A549 (cell line): ENCODE results near the gene TNPO2.
"Not testable (repeated sequence)": the region's sequence is repeated elsewhere in the genome, so short reads cannot be mapped to it uniquely, and the experiment has no call there.

ENCODE experiments used
- BCL3 ChIP-seq: fragments of >200 bp; sonication (Bioruptor Twin); formaldehyde crosslinking; IDR thresholded peaks from 3 replicates; pipeline ENCODE4 v1.6.1; 2016
- CTCF ChIP-seq: fragments of >200 bp; sonication (Bioruptor Twin); formaldehyde crosslinking; IDR thresholded peaks from 3 replicates; pipeline ENCODE4 v1.5.1; 2016
- ELK1 ChIP-seq: fragments of 150-350 bp; IDR thresholded peaks from 2 replicates; pipeline ENCODE4 v1.6.1; 2014; ENCODE audit warnings: low read depth, mild to moderate bottlenecking, low read length
- HDAC2 ChIP-seq: fragments of 200-600 bp; sonication (generic); IDR thresholded peaks from 2 replicates; pipeline ENCODE4 v1.6.1; 2016
- KDM1A ChIP-seq: fragments of 200-600 bp; sonication (generic); IDR thresholded peaks from 2 replicates; pipeline ENCODE4 v1.6.1; 2016; ENCODE audit warnings: low read depth, mild to moderate bottlenecking
- MAX ChIP-seq: IDR thresholded peaks from 2 replicates; pipeline ENCODE4 v1.6.1; 2012
- MYC ChIP-seq: IDR thresholded peaks from 2 replicates; pipeline ENCODE4 v1.6.1; 2012; ENCODE audit warnings: mild to moderate bottlenecking, inconsistent platforms, low read length, improper control_type of control experiment, borderline replicate concordance
- NFE2L2 ChIP-seq: fragments of 150-350 bp; conservative IDR thresholded peaks from 2 replicates; pipeline ENCODE4 v1.6.1; 2014; ENCODE audit warnings: low read length
- NR3C1 ChIP-seq: fragments of >200 bp; sonication (Bioruptor Twin); formaldehyde crosslinking; IDR thresholded peaks from 3 replicates; pipeline ENCODE4 v1.6.1; 2017
- POLR2A ChIP-seq: IDR thresholded peaks from 2 replicates; pipeline ENCODE4 v1.6.1; 2012; ENCODE audit warnings: mild to moderate bottlenecking, low read length
- RAD21 ChIP-seq, 2 experiments: fragments of >200 bp in 1 of 2; sonication (Bioruptor Twin) in 1 of 2; formaldehyde crosslinking in 1 of 2; IDR thresholded peaks in 1 of 2; conservative IDR thresholded peaks in 1 of 2; 2 replicates in 1 of 2; 3 replicates in 1 of 2; pipeline ENCODE4 v1.6.1; 2012 to 2018; ENCODE audit warnings: inconsistent platforms in 1 of 2
- RFX5 ChIP-seq: fragments of 450-650 bp; IDR thresholded peaks from 2 replicates; pipeline ENCODE4 v1.7.1; 2014; ENCODE audit warnings: antibody characterized with exemption, mild to moderate bottlenecking, moderate library complexity
- SMC3 ChIP-seq: fragments of >200 bp; sonication (Bioruptor Twin); formaldehyde crosslinking; IDR thresholded peaks from 3 replicates; pipeline ENCODE4 v1.6.1; 2018; ENCODE audit warnings: inconsistent platforms

GRCh38 chr19:12725612-12726011, 1.9 kb upstream of the TNPO2 start:
- not testable (repeated sequence) for TF ChIP-seq HDAC2; CTCF; RAD21 (conservative IDR thresholded peaks at IDR 0.05 in 1 of 2, IDR thresholded peaks at IDR 0.05 in 1 of 2); NFE2L2; BCL3; MAX; POLR2A; NR3C1; SMC3; KDM1A; ELK1; MYC; RFX5
